HEK293 (cell line): Measurements from ENCODE around the gene S1PR1.

Experiments
- CTCF ChIA-PET: fragments of 350-600 bp; formaldehyde crosslinking; extraction: SDS; loops from one replicate; lab custom pipeline; 2021; ENCODE audit warnings: antibody characterized with exemption; lab: Yijun Ruan, JAX
- POLR2A ChIA-PET: fragments of 300-600 bp; formaldehyde crosslinking; extraction: SDS; loops from one replicate; lab custom pipeline; 2020; ENCODE audit warnings: antibody characterized with exemption, inconsistent platforms; lab: Yijun Ruan, JAX
- H3K27ac ChIP-seq: fragments of 200-500 bp; sonication (Bioruptor generic); 2 replicates; pipeline ENCODE4 v1.5.1; 2014; ENCODE audit warnings: low read depth, low read length, control low read depth, inconsistent platforms; ENCODE audit errors: extremely low read depth
- H3K36me3 ChIP-seq, 2 experiments: fragments of 200-500 bp in 1 of 2; sonication (Bioruptor generic) in 1 of 2; 1 replicate in 1 of 2; 2 replicates in 1 of 2; pipeline ENCODE4 v1.5.1; 2014 to 2017; ENCODE audit warnings: inconsistent platforms in 2 of 2, low read length in 2 of 2; ENCODE audit not compliant: control insufficient read depth in 2 of 2, insufficient read depth in 1 of 2
- H3K4me1 ChIP-seq: fragments of 200-500 bp; sonication (Bioruptor generic); 2 replicates; pipeline ENCODE4 v1.5.1; 2014; ENCODE audit warnings: mild to moderate bottlenecking, low read length, inconsistent platforms; ENCODE audit not compliant: control insufficient read depth, insufficient read depth
- H3K4me3 ChIP-seq: 2 replicates; pipeline ENCODE4 v1.5.1; 2011; ENCODE audit warnings: low read depth, mild to moderate bottlenecking, control low read depth, low read length, moderate library complexity
- H3K9me3 ChIP-seq: fragments of 200-500 bp; sonication (Bioruptor generic); 2 replicates; pipeline ENCODE4 v1.5.1; 2014; ENCODE audit warnings: low read depth, low read length, inconsistent platforms; ENCODE audit not compliant: control insufficient read depth, insufficient read depth
- EGR2 ChIP-seq: fragments of 450-650 bp; formaldehyde crosslinking; IDR thresholded peaks from 2 replicates; pipeline ENCODE4 v1.5.1; 2016; ENCODE audit warnings: low read depth, missing biosample characterization, missing genetic modification characterization
- GLI2 ChIP-seq: fragments of 450-650 bp; formaldehyde crosslinking; IDR thresholded peaks from 2 replicates; pipeline ENCODE4; 2017; ENCODE audit warnings: missing biosample characterization, missing genetic modification characterization, low read depth, borderline replicate concordance
- MZF1 ChIP-seq: fragments of 450-650 bp; formaldehyde crosslinking; IDR thresholded peaks from 2 replicates; pipeline ENCODE4 v1.5.1; 2017; ENCODE audit warnings: missing biosample characterization, missing genetic modification characterization, borderline replicate concordance
- PRDM10 ChIP-seq: fragments of 450-650 bp; formaldehyde crosslinking; IDR thresholded peaks from 2 replicates; pipeline ENCODE4 v1.5.1; 2016; ENCODE audit warnings: missing biosample characterization, missing genetic modification characterization
- SCRT1 ChIP-seq: fragments of 450-650 bp; formaldehyde crosslinking; IDR thresholded peaks from 2 replicates; pipeline ENCODE4 v1.5.1; 2016; ENCODE audit warnings: missing biosample characterization, missing genetic modification characterization, borderline replicate concordance
- SCRT2 ChIP-seq: fragments of 450-650 bp; formaldehyde crosslinking; IDR thresholded peaks from 2 replicates; pipeline ENCODE4 v1.5.1; 2016; ENCODE audit warnings: missing biosample characterization, missing genetic modification characterization
- ZBTB11 ChIP-seq: fragments of 450-650 bp; formaldehyde crosslinking; conservative IDR thresholded peaks from 2 replicates; pipeline ENCODE4 v1.5.1; 2016; ENCODE audit warnings: low read depth, missing biosample characterization, missing genetic modification characterization
- ZBTB6 ChIP-seq: fragments of 450-650 bp; formaldehyde crosslinking; IDR thresholded peaks from 2 replicates; pipeline ENCODE4 v1.5.1; 2017; ENCODE audit warnings: missing biosample characterization, missing genetic modification characterization
- ZBTB7A ChIP-seq: fragments of 450-650 bp; formaldehyde crosslinking; IDR thresholded peaks from 2 replicates; pipeline ENCODE4 v1.5.1; 2016; ENCODE audit warnings: low read depth, missing biosample characterization, missing genetic modification characterization
- ZBTB8A ChIP-seq: fragments of 450-650 bp; formaldehyde crosslinking; IDR thresholded peaks from 2 replicates; pipeline ENCODE4 v1.5.1; 2016; ENCODE audit warnings: missing biosample characterization, missing genetic modification characterization
- ZIC2 ChIP-seq: fragments of 450-650 bp; formaldehyde crosslinking; IDR thresholded peaks from 2 replicates; pipeline ENCODE4 v1.5.1; 2016; ENCODE audit warnings: missing biosample characterization, missing genetic modification characterization
- ZNF146 ChIP-seq: fragments of 450-650 bp; formaldehyde crosslinking; IDR thresholded peaks from 2 replicates; pipeline ENCODE4 v1.5.1; 2016; ENCODE audit warnings: missing biosample characterization, missing genetic modification characterization
- ZNF221 ChIP-seq: fragments of 450-650 bp; formaldehyde crosslinking; IDR thresholded peaks from 2 replicates; pipeline ENCODE4 v1.5.1; 2017; ENCODE audit warnings: missing biosample characterization, missing genetic modification characterization, borderline replicate concordance
- ZNF280D ChIP-seq: fragments of 450-650 bp; formaldehyde crosslinking; IDR thresholded peaks from 2 replicates; pipeline ENCODE4 v1.5.1; 2016; ENCODE audit warnings: missing biosample characterization, missing genetic modification characterization
- ZNF324 ChIP-seq: fragments of 450-650 bp; formaldehyde crosslinking; IDR thresholded peaks from 2 replicates; pipeline ENCODE4 v1.5.1; 2016; ENCODE audit warnings: missing biosample characterization, missing genetic modification characterization
- ZNF335 ChIP-seq: fragments of 450-650 bp; formaldehyde crosslinking; conservative IDR thresholded peaks from 2 replicates; pipeline ENCODE4 v1.5.1; 2016; ENCODE audit warnings: missing biosample characterization, missing genetic modification characterization
- ZNF449 ChIP-seq: fragments of 450-650 bp; formaldehyde crosslinking; IDR thresholded peaks from 2 replicates; pipeline ENCODE4 v1.5.1; 2017; ENCODE audit warnings: missing biosample characterization, mild to moderate bottlenecking, missing genetic modification characterization, moderate library complexity
- ZNF501 ChIP-seq: fragments of 450-650 bp; formaldehyde crosslinking; IDR thresholded peaks from 2 replicates; pipeline ENCODE4 v1.5.1; 2016; ENCODE audit warnings: missing biosample characterization, missing genetic modification characterization
- ZSCAN4 ChIP-seq: fragments of 450-650 bp; formaldehyde crosslinking; IDR thresholded peaks from 2 replicates; pipeline ENCODE4 v1.5.1; 2017; ENCODE audit warnings: missing biosample characterization, missing genetic modification characterization

S1PR1 gene

GRCh38 chr1:101265684-101266083 is 28.9 kb downstream of the S1PR1 start (continued):
- TF ChIP-seq ZNF449 (no peak), ZNF280D (tag by site-specific recombination) (no peak), ZNF221 (tag by site-specific recombination) (no peak), ZIC2 (tag by site-specific recombination) (no peak), ZNF335 (tag by site-specific recombination) (no peak), ZBTB11 (no peak)

GRCh38 chr1:101267082-101267481 is 30.3 kb downstream of the S1PR1 start:
- no peaks in the 10 kb centered on the region for H3K9me3 ChIP-seq
- CTCF ChIA-PET, result interaction anchor here (1.5 kb wide), 1 partner anchor 29 kb away, joined by 4 read pairs; no protein-coding TSS in a partner anchor
- TF ChIP-seq SCRT1 (tag by site-specific recombination) (no peak), PRDM10 (tag by site-specific recombination) (no peak), SCRT2 (no peak), ZBTB7A (tag by site-specific recombination) (no peak)
- POLR2A ChIA-PET, result no interaction called here
- no peaks in the 10 kb centered on the region for H3K36me3 ChIP-seq
- no peak overlapping the region for H3K4me3 ChIP-seq
- 0 out of 2 replicates have a peak, but pooled peaks cover 5% of the 10 kb centered on the region for H3K4me1 ChIP-seq
- no peak overlapping the region for H3K27ac ChIP-seq

GRCh38 chr1:101268893-101269292 is 32.1 kb downstream of the S1PR1 start:
- no peaks in the 10 kb centered on the region for H3K36me3 ChIP-seq
- CTCF ChIA-PET, result interaction anchor here (0.6 kb wide), 1 partner anchor 348 kb away, joined by 3 read pairs; no protein-coding TSS in a partner anchor
- POLR2A ChIA-PET, result interaction anchor here (0.8 kb wide), 1 partner anchor 26 kb away, joined by 4 read pairs; no protein-coding TSS in a partner anchor
- TF ChIP-seq ZBTB8A (tag by site-specific recombination) (no peak), GLI2 (no peak), ZNF146 (tag by site-specific recombination) (no peak), ZNF501 (tag by site-specific recombination) (no peak), EGR2 (tag by site-specific recombination) (no peak), MZF1 (tag by site-specific recombination) (no peak), ZSCAN4 (tag by site-specific recombination) (no peak), ZBTB6 (tag by site-specific recombination) (no peak), ZNF324 (tag by site-specific recombination) (no peak)

More at GRCh38 chr1:101268893-101269292, 32.1 kb downstream of the S1PR1 start:
- no peak overlapping the region for H3K4me3 ChIP-seq
- H3K27ac ChIP-seq, result no peak overlapping the region
- H3K9me3 ChIP-seq, result no peaks in the 10 kb centered on the region
- H3K4me1 ChIP-seq, result 0 out of 2 replicates have a peak, but pooled peaks cover 5% of the 10 kb centered on the region
